HG03378 (cell line): Measurements from ENCODE around the gene TBC1D10A.
A peak's percentile ranks its signal among the peaks of the same experiment; 100 is the strongest.

Source experiments
- ATAC-seq: cut with Tn5 transposase; IDR thresholded peaks from one replicate; pipeline ENCODE4 v1.9.1; 2021; ENCODE audit warnings: mild to moderate bottlenecking, moderate library complexity; ENCODE audit not compliant: unreplicated experiment

TBC1D10A gene

DNA sequence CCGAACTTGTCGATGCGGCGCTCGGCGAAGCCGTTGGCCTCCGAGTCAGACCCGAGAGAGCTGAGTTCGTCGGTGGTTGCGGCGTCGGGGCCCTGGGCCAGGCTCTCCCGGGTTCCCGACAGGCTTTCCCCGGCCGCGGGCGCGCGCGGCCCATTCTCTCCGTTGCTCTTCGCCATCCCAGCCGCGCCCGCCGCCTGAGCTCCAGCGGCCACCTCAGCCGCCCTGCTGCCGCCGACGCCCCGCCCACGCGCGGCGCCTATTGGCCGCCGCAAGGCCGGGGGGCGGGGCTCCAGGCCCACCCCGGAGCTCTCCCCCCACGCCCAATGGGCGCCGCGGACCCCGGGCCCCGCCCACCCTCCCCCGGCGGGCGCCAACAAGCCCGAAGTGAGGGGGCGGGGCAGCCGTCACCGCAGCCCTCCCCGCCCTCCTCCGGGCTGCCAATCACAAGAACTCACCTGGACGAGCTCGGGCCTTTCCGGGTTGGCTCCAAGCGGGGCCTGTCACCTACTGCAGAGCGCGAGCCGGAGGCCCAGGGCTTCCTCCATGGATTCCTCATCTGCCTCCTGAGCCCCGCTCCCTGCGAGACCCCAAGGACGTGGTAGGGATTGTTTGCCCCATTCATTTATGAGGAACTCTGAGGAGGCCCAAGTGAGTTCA is at the start of gene TBC1D10A:
Gene TBC1D10A (minus strand): TSS at position 236 of the 657 bp plus-strand sequence. CDS start 60 bp downstream, at position 176.
- peak; percentile 72 for ATAC-seq

DNA sequence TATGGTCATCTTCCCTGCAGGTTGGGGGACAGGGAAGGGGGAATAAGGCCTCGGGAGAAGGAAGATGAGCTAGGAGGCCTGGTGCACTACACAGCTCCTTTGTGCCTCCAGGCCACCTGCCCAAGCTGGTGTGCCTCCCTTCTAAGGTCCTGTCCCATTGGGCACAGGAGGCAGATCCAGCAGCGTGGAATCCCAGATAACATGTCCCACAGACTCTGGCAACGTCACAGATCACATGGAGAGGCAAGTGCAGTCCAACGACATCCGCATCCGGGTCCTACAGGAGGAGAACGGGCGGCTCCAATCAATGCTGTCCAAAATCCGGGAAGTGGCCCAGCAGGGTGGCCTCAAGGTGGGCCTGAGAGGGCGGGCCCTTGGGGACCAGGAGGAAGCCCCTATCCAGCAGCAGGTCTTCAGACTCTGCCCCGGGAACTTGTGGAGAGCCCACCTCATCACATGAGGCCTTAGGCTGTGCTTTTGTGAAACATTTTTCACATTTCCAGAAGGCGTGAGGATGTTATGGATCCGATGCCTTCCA is 48.6 kb upstream of the TBC1D10A start:
- ATAC-seq = no peak

DNA sequence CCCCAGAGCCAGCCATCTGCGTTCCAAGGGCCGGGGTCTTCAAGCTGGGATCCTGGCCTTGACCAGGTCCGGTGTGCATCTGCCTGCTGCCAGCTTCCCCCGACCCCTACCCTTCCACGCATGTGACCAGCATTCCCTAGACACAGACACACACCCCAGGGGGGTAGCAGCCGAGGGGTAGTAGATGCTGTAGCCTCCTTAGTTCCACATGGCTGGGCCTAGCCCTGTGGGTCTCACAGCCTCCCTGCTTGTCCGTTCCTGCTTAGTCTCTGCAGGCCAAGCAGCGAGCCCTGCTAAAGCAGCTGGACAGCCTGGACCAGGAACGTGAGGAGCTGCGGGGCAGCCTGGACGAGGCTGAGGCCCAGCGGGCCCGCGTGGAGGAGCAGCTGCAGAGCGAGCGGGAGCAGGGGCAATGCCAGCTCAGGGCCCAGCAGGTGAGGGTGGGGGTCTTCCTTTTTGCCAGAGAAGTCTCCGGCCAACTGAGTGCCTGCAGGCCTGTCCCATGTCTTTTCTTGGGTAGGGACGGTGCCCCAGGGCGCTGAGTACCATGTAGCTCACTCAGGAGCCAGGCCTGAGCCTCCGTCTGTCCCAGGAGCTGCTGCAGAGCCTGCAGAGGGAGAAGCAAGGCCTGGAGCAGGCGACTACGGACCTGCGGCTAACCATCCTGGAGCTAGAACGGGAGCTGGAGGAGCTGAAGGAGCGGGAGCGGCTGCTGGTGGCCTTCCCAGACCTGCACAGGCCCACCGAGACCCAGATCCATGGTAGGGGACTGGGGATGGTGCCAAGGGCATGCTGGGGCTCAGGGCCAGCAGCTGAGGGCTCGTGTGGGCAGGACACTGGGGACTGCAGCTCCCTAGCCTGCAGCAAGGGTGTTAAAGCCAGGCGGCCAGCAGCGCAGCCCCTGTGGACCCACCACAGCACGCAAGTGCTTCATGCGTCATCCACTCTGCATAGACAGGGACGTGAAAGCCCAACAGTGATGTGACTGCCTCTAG is 46.9 kb upstream of the TBC1D10A start:
- ATAC-seq = no peak

DNA sequence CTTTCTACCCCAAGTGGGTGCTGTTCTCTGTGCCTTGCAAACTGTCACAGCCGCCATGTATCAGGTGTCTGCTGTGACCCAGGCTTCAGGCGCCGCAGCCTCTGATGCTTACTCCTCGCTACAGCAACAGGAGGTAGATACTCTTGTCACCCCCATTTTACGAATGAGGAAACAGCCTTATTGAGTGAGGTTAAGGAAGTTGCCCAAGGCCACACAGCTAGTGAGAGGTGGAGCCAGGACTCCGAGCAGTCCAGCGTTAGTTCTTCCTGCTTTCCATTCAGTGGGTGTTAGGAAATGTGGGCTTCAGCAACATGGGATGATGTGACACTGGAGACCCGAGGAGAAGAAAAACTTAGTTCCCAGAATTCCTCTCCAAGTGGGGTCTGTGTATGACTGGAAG is 46.2 kb upstream of the TBC1D10A start:
- no peak for ATAC-seq

GRCh38 chr22:30371981-30372380 is 45.2 kb upstream of the TBC1D10A start:
- ATAC-seq = no peak

DNA sequence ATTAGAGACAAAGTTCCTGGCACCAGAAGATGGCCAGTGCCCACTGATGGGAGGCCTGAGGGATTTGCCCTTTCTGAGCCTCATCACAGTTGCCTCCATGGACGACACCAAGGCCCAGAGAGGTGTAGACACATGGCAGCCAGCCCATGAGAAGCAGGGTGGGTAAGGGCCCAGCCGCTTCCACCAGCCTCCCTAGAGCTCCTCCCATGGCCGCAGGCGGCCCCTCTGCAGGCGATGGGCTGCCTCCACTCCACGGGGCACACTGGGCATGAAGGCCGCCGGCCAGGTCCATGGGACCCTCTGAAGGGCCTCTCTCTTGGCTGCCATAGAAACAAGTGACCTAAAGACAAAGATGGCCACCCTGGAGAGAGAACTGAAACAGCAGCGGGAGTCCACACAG is 44.6 kb upstream of the TBC1D10A start:
- ATAC-seq = no peak

DNA sequence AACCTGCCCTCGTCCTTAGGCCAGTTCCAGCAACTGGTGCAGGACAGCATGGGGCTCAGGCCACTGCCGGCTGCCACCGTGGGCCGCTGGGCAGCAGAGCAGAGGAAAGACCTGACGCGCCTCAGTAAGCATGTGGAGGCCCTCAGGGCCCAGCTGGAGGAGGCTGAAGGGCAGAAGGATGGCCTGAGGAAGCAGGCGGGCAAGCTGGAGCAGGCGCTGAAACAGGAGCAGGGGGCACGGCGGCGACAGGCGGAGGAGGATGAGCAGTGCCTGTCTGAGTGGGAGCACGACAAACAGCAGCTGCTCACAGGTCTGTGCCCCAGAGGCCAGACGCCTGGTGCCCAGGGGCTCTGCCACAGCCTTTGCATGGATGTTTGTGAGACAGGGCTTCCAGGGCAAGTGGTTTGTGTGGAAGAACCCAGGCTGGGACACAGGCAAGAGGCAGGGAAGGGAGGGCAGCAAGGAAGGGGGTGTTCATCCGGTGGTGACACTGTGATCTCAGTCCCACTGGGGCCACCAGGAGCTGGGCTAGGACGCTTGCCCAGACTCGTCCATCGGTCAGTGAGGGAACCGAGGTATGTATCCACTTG is 44.0 kb upstream of the TBC1D10A start:
- no peak for ATAC-seq

- no peak for ATAC-seq
Measured at GRCh38 chr22:30368420-30368819, 41.7 kb upstream of the TBC1D10A start.

DNA sequence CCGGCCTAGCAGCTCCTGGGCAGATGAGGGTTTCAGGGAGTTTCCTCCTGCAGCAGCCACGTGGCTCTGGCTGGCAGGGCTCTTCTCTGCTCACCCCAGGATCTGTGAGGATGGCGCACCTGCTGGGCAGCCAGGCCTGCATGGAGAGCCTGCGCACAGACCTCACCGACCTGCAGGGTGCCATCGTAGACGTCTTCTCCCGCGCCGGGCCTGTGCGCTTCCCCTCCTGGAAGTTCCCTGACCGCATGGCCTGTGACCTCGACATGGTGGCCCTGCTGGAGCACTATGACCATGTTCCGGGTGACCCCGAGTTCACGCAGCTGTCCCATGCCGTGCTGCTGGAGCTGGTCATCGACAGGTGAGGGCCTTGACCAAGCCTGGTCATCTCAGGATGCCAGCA is 39.1 kb upstream of the TBC1D10A start:
- ATAC-seq = no peak

- no peak for ATAC-seq
Measured at GRCh38 chr22:30362651-30363281, 36.0 kb upstream of the TBC1D10A start.

- no peak for ATAC-seq
Measured at GRCh38 chr22:30361916-30362650, 35.3 kb upstream of the TBC1D10A start.

DNA sequence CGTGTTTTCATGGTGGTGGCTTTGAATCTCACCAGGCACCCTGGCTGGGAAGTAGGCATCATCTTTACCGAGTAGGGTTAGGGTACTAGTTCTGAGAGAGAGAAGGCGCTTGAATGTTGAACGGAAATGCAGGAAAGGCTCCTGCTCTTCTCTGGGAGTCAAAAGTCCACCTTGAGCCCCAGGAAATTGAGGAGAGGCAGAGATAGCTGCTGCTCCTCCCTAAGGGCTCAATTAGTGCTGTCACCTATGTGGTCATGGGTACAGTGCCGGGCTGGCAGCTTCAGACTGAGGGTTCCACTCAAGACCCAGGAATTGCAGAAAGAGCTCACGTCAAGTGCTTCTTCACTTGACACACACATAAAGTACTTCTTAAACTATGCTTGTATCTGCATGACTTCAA is 31.8 kb upstream of the TBC1D10A start:
- ATAC-seq = no peak

DNA sequence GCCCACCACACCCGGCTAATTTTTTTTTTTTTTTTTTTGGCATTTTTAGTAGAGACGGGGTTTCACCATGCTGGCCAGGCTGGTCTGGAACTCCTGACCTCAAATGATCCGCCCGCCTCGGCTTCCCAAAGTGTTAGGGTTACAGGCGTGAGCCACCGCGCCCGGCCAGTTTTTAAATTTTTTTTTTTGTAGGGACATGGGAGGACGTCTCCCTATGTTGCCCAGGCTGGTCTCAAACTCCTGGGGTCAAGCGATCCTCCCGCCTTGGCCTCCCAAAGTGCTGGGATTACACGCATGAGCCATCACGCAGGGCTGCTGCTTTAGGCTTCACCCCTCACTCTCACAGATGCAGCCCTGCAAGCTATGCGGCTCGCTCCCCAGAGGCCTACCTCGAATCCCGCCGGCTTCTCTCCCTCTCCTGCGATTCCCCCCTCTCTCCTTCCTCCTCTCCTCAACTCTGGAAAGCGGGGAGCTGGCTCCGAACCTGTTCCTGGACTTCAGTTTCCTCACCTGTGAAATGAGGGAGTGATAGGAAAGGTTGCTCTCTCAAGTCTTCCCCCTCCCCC is 31.0 kb upstream of the TBC1D10A start:
- no peak for ATAC-seq

DNA sequence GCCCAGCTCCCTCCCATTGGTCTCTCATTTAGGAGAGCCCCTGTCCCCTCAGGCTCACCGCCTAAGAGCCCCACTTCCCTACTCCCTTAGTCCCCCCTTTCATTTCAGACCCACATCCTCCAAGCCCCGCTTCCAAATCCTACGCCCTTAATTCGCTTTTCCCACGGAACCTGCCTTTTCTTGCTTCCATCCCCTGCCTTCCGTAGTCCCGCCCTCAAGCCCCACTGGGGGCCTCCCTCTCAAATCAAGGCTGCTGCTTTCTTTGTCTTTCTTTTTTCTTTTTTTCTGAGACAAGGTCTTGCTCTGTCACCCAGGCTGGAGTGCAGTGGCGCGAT is 30.5 kb upstream of the TBC1D10A start:
- ATAC-seq = no peak

DNA sequence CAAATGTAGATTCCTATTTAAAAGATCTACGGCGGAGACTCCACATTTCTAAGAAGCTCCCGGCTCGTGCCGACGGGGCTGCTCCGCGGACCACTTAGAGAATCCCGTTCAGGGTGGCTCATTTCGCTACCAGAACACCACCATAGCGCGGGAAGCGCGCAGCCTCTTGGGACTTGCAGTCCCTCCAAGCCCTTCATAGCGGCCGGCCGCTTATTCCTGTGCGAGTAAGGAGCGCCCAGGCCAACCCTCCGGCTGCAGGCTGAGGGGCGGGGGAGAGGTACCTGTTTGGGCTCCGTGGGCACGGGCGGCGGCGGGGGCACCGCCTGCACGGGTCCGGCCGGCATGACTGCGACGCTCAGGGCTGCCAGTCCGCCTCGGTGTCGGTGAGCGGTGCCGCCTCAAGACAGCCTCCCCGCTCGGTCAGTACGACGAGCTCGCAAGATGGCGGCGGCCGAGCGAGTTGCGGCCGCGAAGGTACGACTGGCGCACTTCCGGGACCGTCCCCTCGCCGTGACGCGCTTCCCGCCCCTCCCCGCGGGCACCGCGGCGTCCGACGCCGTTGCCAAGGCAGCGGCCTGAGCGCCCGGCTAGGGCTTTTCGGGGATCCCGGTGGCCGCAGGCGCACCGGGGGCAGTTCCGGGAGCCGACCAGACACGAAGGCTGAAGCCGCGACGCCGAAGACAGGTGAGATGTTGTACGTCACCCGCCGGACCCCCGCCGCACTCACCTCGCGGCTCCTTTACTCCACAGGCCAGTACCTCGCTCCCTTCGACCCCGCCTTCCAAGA is 29.9 kb upstream of the TBC1D10A start, which contains the start of the genes CCDC157 and SF3A1:
Gene CCDC157 (plus strand): TSS at position 559 of the 787 bp plus-strand sequence. CDS start 8,994 bp downstream, outside the sequence.
Gene SF3A1 (minus strand): TSS at position 446 of the 787 bp plus-strand sequence. CDS start 102 bp downstream, at position 344.
- ATAC-seq = peak; percentile 73

DNA sequence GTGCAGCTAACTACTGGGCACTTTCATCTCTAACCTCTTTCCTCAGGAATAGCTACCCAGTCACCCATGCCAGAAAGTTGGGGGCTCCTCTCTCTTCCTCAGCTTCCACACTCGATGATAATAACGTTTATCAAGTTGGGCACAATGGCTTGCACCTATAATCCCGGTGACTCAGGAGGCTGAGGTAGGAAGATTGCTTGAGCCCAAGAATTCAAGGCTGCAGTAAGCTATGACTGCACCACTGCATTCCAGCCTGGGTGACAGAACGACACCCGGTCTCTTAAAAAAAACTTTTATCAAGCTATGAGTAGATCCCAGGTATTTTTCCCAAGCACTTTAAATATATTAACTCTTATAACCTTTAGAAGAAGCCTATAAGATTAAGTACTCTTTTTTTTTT is 27.9 kb upstream of the TBC1D10A start:
- no peak for ATAC-seq

- no peak for ATAC-seq
Measured at GRCh38 chr22:30351226-30351625, 24.5 kb upstream of the TBC1D10A start.

DNA sequence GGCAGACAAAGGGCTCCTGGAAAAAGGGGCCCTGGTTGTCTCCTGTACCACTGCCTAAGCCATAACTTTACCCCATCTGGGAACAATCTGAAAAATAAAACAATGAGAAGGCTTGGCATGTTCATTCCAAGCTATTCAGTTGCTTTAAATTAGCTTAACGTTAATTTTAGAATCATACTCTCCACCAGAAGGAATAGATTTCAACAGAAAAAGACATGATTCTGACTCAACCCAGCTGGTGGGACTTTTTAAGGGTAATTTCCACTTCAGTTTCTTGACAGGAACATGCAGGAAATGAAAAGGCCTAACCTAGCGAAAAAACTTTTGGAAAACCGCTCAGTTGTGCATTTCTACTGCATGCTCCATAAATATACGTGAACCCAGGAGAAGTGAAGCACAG is 22.1 kb upstream of the TBC1D10A start:
- no peak for ATAC-seq

DNA sequence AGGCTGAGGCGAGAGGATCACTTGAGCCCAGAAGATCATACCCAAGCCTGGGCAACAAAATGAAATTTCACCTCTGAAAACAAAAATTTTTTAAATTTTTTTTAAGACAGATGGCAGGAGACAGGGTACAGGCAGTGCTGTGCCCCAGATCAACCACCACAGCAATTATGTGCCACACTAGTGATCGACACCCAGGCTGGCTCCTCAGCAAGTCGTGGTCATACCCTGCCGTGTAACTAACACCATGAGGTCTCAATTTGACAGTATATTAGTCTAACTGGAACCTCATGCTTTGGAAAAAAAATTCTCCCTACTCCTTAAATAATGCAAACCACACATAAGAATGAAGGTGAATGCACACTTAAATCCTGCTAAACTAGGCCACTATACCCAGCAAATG is 21.7 kb upstream of the TBC1D10A start:
- ATAC-seq = no peak
